ENCODE results near the gene LOXL4.

- TF ChIP-seq YY1 (IDR thresholded peaks at IDR 0.05; ENCODE audit: insufficient read depth, insufficient read length) (no peak), ZNF274 (IDR thresholded peaks at IDR 0.05; ENCODE audit: low read depth, low read length) (no peak)
Observed at GRCh38 chr10:98294270-98294627, 26.3 kb upstream of the LOXL4 start.
